Measurements from ENCODE around the gene RBM47. TPM values are rescaled to one million over a fixed set of nuclear protein-coding genes. Genes with fewer than 3 reads are reported as not detected.

Gene RBM47
- total RNA-seq, 1 experiment from 2014 or later = 70.3 TPM

DNA sequence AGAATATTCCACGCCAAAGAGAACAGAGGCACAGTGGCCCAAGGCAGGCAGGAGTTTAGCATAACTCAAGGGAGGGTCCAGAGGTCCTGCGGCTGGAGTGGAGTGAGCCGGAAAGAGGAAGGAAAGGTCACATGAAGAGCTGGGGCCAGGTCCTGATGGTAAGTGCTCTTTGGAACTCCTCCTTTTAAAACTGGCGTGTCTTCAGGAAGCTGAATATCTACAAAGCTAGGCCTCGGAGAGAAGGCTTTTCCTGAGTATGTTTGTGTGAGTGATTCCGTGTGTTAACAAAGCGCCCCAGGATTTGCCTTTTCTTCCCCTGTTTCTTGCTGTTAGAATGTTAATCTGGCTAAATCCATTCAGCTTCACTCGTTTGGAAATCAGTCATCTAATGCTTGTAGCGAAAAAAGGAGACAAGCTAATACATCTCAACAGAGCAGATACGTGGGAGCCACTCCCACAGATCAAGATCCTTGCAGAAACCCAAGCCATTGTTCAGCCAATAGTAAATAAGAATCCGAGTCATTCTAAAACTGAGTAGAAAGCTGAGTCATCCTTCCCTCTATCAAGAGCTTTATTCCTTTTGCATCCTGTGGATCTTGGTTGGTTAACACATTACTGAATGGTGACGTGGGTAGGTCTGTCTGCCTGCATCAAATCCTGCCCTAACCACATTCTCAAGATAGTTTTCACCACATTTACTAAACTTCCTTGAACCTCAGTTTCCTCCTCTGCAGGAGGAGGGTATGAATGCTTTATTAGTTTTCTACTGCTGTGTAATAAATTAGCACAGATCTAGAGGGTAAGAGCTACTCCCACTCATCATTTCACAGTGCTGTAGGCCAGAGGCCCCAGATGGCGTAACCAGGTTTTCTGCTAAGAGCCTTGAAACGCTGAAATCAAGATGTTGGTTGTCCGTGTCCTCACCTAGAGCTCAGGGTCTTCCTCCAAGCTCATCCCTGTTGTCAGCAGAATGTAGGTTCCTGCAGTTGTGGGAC, 43.2 kb upstream of the RBM47 start:
- no peaks in the 10 kb centered on the region for H4K20me1 ChIP-seq (ENCODE audit: control insufficient read depth, insufficient read depth, insufficient read length)
- H3K9me3 ChIP-seq (ENCODE audit: control insufficient read depth, low read depth, low read length) = no peaks in the 10 kb centered on the region
- peak overlapping the region; percentile 69 for H3K27ac ChIP-seq (ENCODE audit: insufficient read length, low read depth, low read length)
- H2AFZ ChIP-seq (ENCODE audit: low read length) = peak overlapping the region; percentile 80
- H3T11ph ChIP-seq (ENCODE audit: low read length) = no peak overlapping the region
- no peaks in the 10 kb centered on the region for H3K23me2 ChIP-seq (ENCODE audit: insufficient read length, low read depth, low read length, poor library complexity, severe bottlenecking)
- TF ChIP-seq, protein P1, sequence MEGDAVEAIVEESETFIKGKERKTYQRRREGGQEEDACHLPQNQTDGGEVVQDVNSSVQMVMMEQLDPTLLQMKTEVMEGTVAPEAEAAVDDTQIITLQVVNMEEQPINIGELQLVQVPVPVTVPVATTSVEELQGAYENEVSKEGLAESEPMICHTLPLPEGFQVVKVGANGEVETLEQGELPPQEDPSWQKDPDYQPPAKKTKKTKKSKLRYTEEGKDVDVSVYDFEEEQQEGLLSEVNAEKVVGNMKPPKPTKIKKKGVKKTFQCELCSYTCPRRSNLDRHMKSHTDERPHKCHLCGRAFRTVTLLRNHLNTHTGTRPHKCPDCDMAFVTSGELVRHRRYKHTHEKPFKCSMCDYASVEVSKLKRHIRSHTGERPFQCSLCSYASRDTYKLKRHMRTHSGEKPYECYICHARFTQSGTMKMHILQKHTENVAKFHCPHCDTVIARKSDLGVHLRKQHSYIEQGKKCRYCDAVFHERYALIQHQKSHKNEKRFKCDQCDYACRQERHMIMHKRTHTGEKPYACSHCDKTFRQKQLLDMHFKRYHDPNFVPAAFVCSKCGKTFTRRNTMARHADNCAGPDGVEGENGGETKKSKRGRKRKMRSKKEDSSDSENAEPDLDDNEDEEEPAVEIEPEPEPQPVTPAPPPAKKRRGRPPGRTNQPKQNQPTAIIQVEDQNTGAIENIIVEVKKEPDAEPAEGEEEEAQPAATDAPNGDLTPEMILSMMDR (conservative IDR thresholded peaks at IDR 0.05) = no peak
- H3K23ac ChIP-seq (ENCODE audit: insufficient read length, low read depth, low read length) = no peak overlapping the region
- H3K56ac ChIP-seq (ENCODE audit: insufficient read length, low read depth, low read length) = no peak overlapping the region
- H2BK15ac ChIP-seq (ENCODE audit: low read depth, low read length) = no peak overlapping the region
- H2BK5ac ChIP-seq (ENCODE audit: insufficient read length, low read length) = peak overlapping the region; percentile 42
- H3K27me3 ChIP-seq (ENCODE audit: insufficient read depth, low read length) = no peaks in the 10 kb centered on the region
- H4K91ac ChIP-seq (ENCODE audit: insufficient read length, low read depth, low read length) = no peak overlapping the region
- no peak overlapping the region for H2AK5ac ChIP-seq (ENCODE audit: insufficient read length, low read length)
- H3K79me1 ChIP-seq (ENCODE audit: insufficient read depth, low read depth, low read length, poor library complexity, severe bottlenecking) = no peaks in the 10 kb centered on the region
- no peak overlapping the region for H2BK12ac ChIP-seq (ENCODE audit: insufficient read length, low read depth, low read length)
- no peaks in the 10 kb centered on the region; the same call in 1 of the 2 replicates for H3K4me1 ChIP-seq (ENCODE audit: insufficient read depth, low read length)
- H3K4me2 ChIP-seq (ENCODE audit: insufficient read depth, insufficient read length, low read length) = peak overlapping the region; percentile 9
- H3K79me2 ChIP-seq (ENCODE audit: insufficient read depth, low read length) = no peaks in the 10 kb centered on the region
- peak overlapping the region; percentile 70 for H3K18ac ChIP-seq (ENCODE audit: insufficient read length, low read depth, low read length)
- Mint-ChIP-seq H3K36me3 (ENCODE audit: insufficient read depth in 1 of 3, low read depth in 3 of 3) (no peaks in the 10 kb centered on the region), H3K27ac (peak overlapping the region; percentile 89 to 98 (median 98)), H3K9me3 (no peaks in the 10 kb centered on the region), H3K4me1 (peaks cover 14 to 22% of the 10 kb centered on the region in 2 experiments), H3K27me3 (ENCODE audit: low read depth) (no peaks in the 10 kb centered on the region), H3K4me3 (peak overlapping the region; percentile 1 to 9; a peak in 3 of 5 replicates)
- peak overlapping the region; percentile 84 for H3K14ac ChIP-seq (ENCODE audit: insufficient read depth, low read length)
- peak overlapping the region; percentile 54 for H4K5ac ChIP-seq (ENCODE audit: insufficient read length, low read depth, low read length)
- DNase-seq = peak; percentile 60
- no peak overlapping the region for H2BK20ac ChIP-seq (ENCODE audit: low read depth, low read length, poor library complexity, severe bottlenecking)
- no peak overlapping the region for H4K8ac ChIP-seq (replicated peaks; ENCODE audit: insufficient read length, low read depth, low read length)
- H3K4ac ChIP-seq (ENCODE audit: low read depth, low read length) = no peak overlapping the region; the same call in 1 of the 2 replicates
- peak overlapping the region; percentile 74 for H2BK120ac ChIP-seq (ENCODE audit: low read depth, low read length, poor library complexity, severe bottlenecking)
- peak overlapping the region; percentile 20 for H3K9ac ChIP-seq (ENCODE audit: extremely low read depth, insufficient read length, low read length)
- no CpG with 5 or more reads among the region's 15 CpGs for WGBS (ENCODE audit: extremely low coverage, insufficient read length, low lambda C conversion rate)

Data from H9 (cell line).